ENCODE results near the gene RGS9BP. TPM values are rescaled to one million over a fixed set of nuclear protein-coding genes. Genes with fewer than 3 reads are reported as not detected.

The RGS9BP gene
- total and polyA plus RNA-seq, 2 of the 13 experiments (the other 11 are each of a cell fraction or from before 2014, with no cell fraction given): 0.01 TPM; not detected in 1

DNA sequence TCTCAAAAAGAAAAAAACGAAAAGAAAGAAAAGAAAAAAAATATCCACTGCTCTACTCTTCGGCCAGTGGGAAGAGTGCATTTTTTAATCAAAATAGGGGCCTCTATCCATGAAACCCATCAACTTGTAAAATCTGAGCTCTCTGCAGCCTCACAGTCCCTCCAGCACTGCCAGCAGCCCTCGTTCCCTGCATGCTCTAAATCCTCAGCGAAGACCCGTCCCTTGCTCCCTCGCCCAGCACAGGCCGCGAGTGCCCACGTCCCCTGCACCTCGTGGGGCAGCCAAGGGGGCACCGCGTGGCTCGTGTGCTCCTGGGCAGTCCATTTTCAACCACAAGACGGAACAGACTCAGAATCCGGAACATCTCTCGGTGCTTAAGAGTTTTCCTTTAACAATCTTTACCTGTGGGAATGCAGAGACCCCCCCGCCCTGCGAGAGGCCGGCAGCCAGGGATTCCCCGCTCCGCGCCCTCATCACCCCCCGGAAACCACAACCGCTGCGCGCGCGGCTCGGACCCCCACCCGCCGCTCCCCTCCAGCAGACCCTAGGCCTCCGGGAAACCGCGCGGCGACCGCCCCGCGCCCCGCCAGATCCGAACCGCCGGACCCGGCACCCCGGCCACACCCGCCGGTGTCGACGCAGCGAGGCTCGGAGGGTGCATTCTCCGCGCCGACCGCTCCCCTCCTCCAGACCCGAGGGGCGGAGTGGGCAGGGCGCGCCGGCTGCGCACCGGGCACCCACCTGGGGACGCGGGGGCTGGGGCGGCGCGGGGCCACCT lies 1.3 kb upstream of the RGS9BP start (continued):
- TF ChIP-seq ZNF597 (CRISPR knock-in tag; IDR thresholded peaks at IDR 0.05): no peak
- TF ChIP-seq ZNF605 (CRISPR knock-in tag; IDR thresholded peaks at IDR 0.05): no peak
- no peak for TF ChIP-seq HDAC1 (CRISPR knock-in tag; IDR thresholded peaks at IDR 0.05)
- TF ChIP-seq, protein P1, sequence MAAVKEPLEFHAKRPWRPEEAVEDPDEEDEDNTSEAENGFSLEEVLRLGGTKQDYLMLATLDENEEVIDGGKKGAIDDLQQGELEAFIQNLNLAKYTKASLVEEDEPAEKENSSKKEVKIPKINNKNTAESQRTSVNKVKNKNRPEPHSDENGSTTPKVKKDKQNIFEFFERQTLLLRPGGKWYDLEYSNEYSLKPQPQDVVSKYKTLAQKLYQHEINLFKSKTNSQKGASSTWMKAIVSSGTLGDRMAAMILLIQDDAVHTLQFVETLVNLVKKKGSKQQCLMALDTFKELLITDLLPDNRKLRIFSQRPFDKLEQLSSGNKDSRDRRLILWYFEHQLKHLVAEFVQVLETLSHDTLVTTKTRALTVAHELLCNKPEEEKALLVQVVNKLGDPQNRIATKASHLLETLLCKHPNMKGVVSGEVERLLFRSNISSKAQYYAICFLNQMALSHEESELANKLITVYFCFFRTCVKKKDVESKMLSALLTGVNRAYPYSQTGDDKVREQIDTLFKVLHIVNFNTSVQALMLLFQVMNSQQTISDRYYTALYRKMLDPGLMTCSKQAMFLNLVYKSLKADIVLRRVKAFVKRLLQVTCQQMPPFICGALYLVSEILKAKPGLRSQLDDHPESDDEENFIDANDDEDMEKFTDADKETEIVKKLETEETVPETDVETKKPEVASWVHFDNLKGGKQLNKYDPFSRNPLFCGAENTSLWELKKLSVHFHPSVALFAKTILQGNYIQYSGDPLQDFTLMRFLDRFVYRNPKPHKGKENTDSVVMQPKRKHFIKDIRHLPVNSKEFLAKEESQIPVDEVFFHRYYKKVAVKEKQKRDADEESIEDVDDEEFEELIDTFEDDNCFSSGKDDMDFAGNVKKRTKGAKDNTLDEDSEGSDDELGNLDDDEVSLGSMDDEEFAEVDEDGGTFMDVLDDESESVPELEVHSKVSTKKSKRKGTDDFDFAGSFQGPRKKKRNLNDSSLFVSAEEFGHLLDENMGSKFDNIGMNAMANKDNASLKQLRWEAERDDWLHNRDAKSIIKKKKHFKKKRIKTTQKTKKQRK (IDR thresholded peaks at IDR 0.05; ENCODE audit: low read length): no peak
- TF ChIP-seq ZNF850 (CRISPR knock-in tag; conservative IDR thresholded peaks at IDR 0.05): no peak
- TF ChIP-seq ZBTB7B (CRISPR knock-in tag; IDR thresholded peaks at IDR 0.05): no peak
- TF ChIP-seq ZNF546 (CRISPR knock-in tag; conservative IDR thresholded peaks at IDR 0.05): no peak
- no peak for TF ChIP-seq CREBL2 (CRISPR knock-in tag; IDR thresholded peaks at IDR 0.05; ENCODE audit: borderline replicate concordance)
- TF ChIP-seq ZMAT3 (CRISPR knock-in tag; conservative IDR thresholded peaks at IDR 0.05): no peak
- TF ChIP-seq TAF1 (CRISPR knock-in tag; IDR thresholded peaks at IDR 0.05): no peak
- TF ChIP-seq ZNF333 (CRISPR knock-in tag; IDR thresholded peaks at IDR 0.05; ENCODE audit: borderline replicate concordance): peak; percentile 39; the same call in 1 of the 2 replicates
- no peak for TF ChIP-seq ZNF484 (CRISPR knock-in tag; IDR thresholded peaks at IDR 0.05; ENCODE audit: borderline replicate concordance, low read depth)
- no peak for TF ChIP-seq SNAPC4 (CRISPR knock-in tag; IDR thresholded peaks at IDR 0.05)
- TF ChIP-seq ZNF558 (CRISPR knock-in tag; IDR thresholded peaks at IDR 0.05; ENCODE audit: borderline replicate concordance): 0 out of 2 replicates have a peak, but pooled peaks have one; percentile 24
- no peak for TF ChIP-seq NFRKB (IDR thresholded peaks at IDR 0.05)
- no peak for TF ChIP-seq FOXJ3 (CRISPR knock-in tag; IDR thresholded peaks at IDR 0.05; ENCODE audit: borderline replicate concordance)
- TF ChIP-seq NFE2L2 (IDR thresholded peaks at IDR 0.05; ENCODE audit: low read length): no peak
- no peak for TF ChIP-seq ZNF350 (CRISPR knock-in tag; IDR thresholded peaks at IDR 0.05; ENCODE audit: borderline replicate concordance, low read depth)
- peak; percentile 39; the same call in 1 of the 2 replicates for TF ChIP-seq ZNF776 (CRISPR knock-in tag; IDR thresholded peaks at IDR 0.05)
- no peak for TF ChIP-seq ZNF101 (CRISPR knock-in tag; IDR thresholded peaks at IDR 0.05; ENCODE audit: borderline replicate concordance, low read depth)

Measured in HepG2 (cell line).